Progenitor cell of endocrine pancreas (in vitro differentiated cells): ENCODE results near the gene SEC31B. TPM values are rescaled to one million over a fixed set of nuclear protein-coding genes. Genes with fewer than 3 reads are reported as not detected.

Experiments used
- DNase-seq: peaks from one replicate; pipeline ENCODE4 v3.0.0; 2021; ENCODE audit warnings: low spot score; ENCODE audit not compliant: unreplicated experiment
- H3K27ac Mint-ChIP-seq: 2 replicates; pipeline ENCODE4 v1.8.0; 2021; ENCODE audit warnings: mild to moderate bottlenecking, moderate library complexity, mixed read lengths
- H3K27me3 Mint-ChIP-seq: 2 replicates; pipeline ENCODE4 v1.8.0; 2021; ENCODE audit warnings: mixed read lengths
- H3K36me3 Mint-ChIP-seq: 2 replicates; pipeline ENCODE4 v1.8.0; 2022; ENCODE audit warnings: mixed read lengths; ENCODE audit not compliant: insufficient read depth
- H3K4me1 Mint-ChIP-seq: 2 replicates; pipeline ENCODE4 v1.8.0; 2021; ENCODE audit warnings: low read depth, mixed read lengths
- H3K4me3 Mint-ChIP-seq: 2 replicates; pipeline ENCODE4 v1.8.0; 2021; ENCODE audit warnings: low read depth, mild to moderate bottlenecking, moderate library complexity, mixed read lengths
- H3K9me3 Mint-ChIP-seq: 2 replicates; pipeline ENCODE4 v1.8.0; 2021; ENCODE audit warnings: low read depth, mixed read lengths
- CTCF ChIP-seq: fragments of 200-600 bp; sonication (generic); IDR thresholded peaks from one replicate; pipeline ENCODE4 v1.5.0; 2021; ENCODE audit warnings: antibody characterized with exemption, mild to moderate bottlenecking; ENCODE audit not compliant: unreplicated experiment
- long read RNA-seq: library from polyadenylated mRNA; unstranded; transcript quantifications from one replicate; pipeline ENCODE4 v2.0.0, GENCODE V29; 2020
- total RNA-seq: library from RNA; stranded (reverse); gene quantifications from 2 replicates; pipeline ENCODE4 v1.2.1, GENCODE V29; 2021

Gene SEC31B
- total RNA-seq, result 24.0 and 25.5 TPM in 2 replicates
- long read RNA-seq, transcript SEC31B-211 (3 exons, 2,920 nt), result major isoform, 7 of 18 reads
- long read RNA-seq, partial matches to known transcripts, result 6 of 18 reads
- long read RNA-seq, other reads (novel, unspliced or antisense), result 4 of 18 reads

- TF ChIP-seq CTCF, result no peak
Observed at GRCh38 chr10:100519311-100520051, at the start of gene SEC31B. TSS of gene SEC31B (minus strand) at chr10:100519861. CDS start at chr10:100516952, 2,909 bp downstream.

GRCh38 chr10:100568912-100569311 is 49.3 kb upstream of the SEC31B start:
- peaks cover 9% of the 10 kb centered on the region for H3K27me3 Mint-ChIP-seq
- no peaks in the 10 kb centered on the region for H3K4me1 Mint-ChIP-seq
- no peak overlapping the region for H3K27ac Mint-ChIP-seq
- no peaks in the 10 kb centered on the region for H3K9me3 Mint-ChIP-seq
- no peak for DNase-seq
- no peak overlapping the region for H3K4me3 Mint-ChIP-seq
- no peak for TF ChIP-seq CTCF
- no peaks in the 10 kb centered on the region for H3K36me3 Mint-ChIP-seq

More at GRCh38 chr10:100519311-100520051, at the start of gene SEC31B:
- DNase-seq, result peak; percentile 37
- Mint-ChIP-seq H3K27ac (no peak within 1 kb of the TSS), H3K4me1 (peaks cover 3% of the 10 kb centered on the region), H3K36me3 (peaks cover 9% of the 10 kb centered on the region), H3K4me3 (peak within 1 kb of the TSS; percentile 85), H3K27me3 (peaks cover 28% of the 10 kb centered on the region), H3K9me3 (no peaks in the 10 kb centered on the region)

- Mint-ChIP-seq H3K27me3 (peaks cover 2% of the 10 kb centered on the region), H3K4me3 (no peak overlapping the region), H3K4me1 (no peaks in the 10 kb centered on the region), H3K9me3 (no peaks in the 10 kb centered on the region), H3K36me3 (no peaks in the 10 kb centered on the region), H3K27ac (no peak overlapping the region)
- no peak for TF ChIP-seq CTCF
- no peak for DNase-seq
Observed at GRCh38 chr10:100567826-100568225, 48.2 kb upstream of the SEC31B start.

- no peaks in the 10 kb centered on the region for H3K4me1 Mint-ChIP-seq
Observed at GRCh38 chr10:100567249-100567648, 47.6 kb upstream of the SEC31B start.

GRCh38 chr10:100566561-100566960 is 46.9 kb upstream of the SEC31B start:
- no peaks in the 10 kb centered on the region for H3K4me1 Mint-ChIP-seq
- peaks cover 6% of the 10 kb centered on the region for H3K27me3 Mint-ChIP-seq
- no peak overlapping the region for H3K27ac Mint-ChIP-seq
- H3K36me3 Mint-ChIP-seq, result no peaks in the 10 kb centered on the region
- no peaks in the 10 kb centered on the region for H3K9me3 Mint-ChIP-seq
- DNase-seq, result no peak
- H3K4me3 Mint-ChIP-seq, result no peak overlapping the region
- no peak for TF ChIP-seq CTCF

More at GRCh38 chr10:100567249-100567648, 47.6 kb upstream of the SEC31B start:
- no peak for DNase-seq
- TF ChIP-seq CTCF, result no peak
- Mint-ChIP-seq H3K9me3 (no peaks in the 10 kb centered on the region), H3K4me3 (no peak overlapping the region), H3K36me3 (no peaks in the 10 kb centered on the region), H3K27ac (no peak overlapping the region), H3K27me3 (no peaks in the 10 kb centered on the region)
